Stimulated activated CD8-positive, alpha-beta memory T cell treated with anti-CD3 and anti-CD28 coated beads, Interleukin-7, amount 100 ng/mL, for 4 hours (primary cell): ENCODE measurements around the gene MUS81.
"Not testable (repeated sequence)": the region's sequence is repeated elsewhere in the genome, so short reads cannot be mapped to it uniquely, and the experiment has no call there.

ENCODE experiments used
- DNase-seq, 2 donors: peaks; one replicate each; pipeline ENCODE4 v3.0.0-alpha.2; 2020; ENCODE audit warnings: low read depth in 2 of 2

MUS81 gene, protein sequence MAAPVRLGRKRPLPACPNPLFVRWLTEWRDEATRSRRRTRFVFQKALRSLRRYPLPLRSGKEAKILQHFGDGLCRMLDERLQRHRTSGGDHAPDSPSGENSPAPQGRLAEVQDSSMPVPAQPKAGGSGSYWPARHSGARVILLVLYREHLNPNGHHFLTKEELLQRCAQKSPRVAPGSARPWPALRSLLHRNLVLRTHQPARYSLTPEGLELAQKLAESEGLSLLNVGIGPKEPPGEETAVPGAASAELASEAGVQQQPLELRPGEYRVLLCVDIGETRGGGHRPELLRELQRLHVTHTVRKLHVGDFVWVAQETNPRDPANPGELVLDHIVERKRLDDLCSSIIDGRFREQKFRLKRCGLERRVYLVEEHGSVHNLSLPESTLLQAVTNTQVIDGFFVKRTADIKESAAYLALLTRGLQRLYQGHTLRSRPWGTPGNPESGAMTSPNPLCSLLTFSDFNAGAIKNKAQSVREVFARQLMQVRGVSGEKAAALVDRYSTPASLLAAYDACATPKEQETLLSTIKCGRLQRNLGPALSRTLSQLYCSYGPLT

GRCh38 chr11:65860278-65861164 is at the start of gene MUS81:
Gene MUS81 (plus strand): TSS chr11:65860433. CDS start chr11:65860754, 321 bp downstream.
- DNase-seq, result peak; percentile 93

DNA sequence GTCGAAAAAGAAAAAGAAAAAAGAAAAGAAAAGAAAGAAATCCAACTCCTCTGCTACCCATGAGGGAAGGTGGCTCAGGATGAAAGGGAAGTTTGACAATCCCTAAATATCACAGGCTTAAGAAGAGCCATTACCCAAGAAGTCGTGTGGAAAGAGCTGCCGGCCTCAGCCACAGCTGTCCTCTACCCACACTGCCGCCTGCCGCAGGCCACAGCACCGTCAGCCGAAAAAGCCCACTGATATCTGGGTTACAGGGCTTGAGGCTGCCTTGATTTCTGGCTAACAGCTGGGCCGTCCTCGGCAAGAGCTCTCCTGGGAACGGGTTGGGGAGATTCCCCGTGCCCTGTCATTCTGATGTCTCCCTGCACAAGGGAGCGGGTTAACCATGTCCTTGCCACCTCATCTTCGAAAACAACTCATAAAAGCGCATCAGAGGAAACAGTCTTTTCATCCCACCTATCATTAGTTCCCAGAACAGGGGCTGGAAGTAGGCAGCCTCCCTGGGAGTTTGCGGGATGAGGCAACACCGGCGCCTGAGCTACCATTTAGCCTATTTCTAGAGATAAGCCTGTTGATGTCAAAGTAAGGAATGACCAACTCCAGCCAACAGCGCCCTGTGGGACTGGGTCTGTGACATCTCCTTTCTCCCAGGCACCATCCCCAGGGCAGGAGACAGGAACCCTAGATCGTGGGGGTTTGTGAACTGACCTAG is 48.3 kb upstream of the MUS81 start:
- no peak for DNase-seq

DNA sequence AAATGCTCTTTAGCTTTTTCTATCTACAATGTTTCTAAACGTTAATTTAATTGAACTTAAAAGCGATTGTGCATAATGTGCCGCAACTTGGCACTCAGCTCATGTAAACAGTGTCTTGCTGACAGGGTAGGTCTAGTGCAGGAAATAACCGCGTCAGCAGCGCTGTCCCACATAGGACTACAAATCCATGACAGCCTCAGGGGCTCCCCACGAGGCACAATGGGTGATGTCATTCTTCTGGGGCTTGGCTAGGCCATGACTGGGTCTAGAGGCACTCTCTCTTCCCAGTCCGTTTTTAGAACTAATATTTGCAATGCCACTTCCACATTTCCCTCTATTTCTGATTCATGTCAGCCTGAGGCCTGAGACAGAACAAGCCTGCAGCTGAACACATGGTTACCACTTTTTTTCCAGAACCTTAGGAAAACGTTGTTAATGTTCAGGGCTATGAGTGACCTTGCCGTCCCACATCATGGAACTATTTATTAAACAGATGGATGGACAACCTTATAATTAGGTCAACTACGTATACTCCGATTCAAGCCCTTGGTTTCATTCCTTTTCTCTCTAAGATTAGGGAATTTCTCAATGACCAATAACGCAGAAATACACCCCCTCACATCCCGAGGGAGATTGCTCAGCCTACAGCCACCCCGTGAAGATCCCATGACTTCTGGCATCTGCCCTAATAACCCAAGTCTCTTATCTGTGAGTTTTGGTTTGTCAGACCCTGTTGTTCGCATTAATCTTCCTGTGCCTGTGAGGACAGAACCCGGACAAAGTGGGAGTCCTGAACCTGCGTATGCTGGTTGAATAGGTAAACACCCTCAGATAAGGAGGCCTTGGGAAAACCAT is 45.9 kb upstream of the MUS81 start:
- no peak for DNase-seq

GRCh38 chr11:65814986-65815565 is 45.2 kb upstream of the MUS81 start:
- no peak for DNase-seq

DNA sequence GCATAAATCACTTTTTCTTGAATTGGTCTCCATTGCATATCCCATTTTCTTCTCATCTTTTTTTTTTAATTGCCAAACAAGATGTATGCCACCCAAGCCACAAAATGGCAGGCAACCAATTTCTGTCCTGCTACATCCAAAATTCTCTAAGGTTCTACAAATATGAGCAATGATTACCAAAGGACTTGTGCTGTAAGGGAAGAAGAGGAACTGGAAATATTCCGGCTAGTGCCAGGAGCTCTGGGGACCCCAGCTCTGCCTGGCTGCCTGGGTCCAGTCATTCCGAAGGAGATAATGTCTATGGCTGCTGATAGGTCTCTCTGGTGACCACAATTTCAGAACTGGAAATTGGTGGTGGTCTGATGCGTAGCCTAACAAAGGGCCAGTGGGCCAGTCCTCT is 43.5 kb upstream of the MUS81 start:
- no peak for DNase-seq

GRCh38 chr11:65817312-65817834 is 42.9 kb upstream of the MUS81 start:
- DNase-seq, result no peak

DNA sequence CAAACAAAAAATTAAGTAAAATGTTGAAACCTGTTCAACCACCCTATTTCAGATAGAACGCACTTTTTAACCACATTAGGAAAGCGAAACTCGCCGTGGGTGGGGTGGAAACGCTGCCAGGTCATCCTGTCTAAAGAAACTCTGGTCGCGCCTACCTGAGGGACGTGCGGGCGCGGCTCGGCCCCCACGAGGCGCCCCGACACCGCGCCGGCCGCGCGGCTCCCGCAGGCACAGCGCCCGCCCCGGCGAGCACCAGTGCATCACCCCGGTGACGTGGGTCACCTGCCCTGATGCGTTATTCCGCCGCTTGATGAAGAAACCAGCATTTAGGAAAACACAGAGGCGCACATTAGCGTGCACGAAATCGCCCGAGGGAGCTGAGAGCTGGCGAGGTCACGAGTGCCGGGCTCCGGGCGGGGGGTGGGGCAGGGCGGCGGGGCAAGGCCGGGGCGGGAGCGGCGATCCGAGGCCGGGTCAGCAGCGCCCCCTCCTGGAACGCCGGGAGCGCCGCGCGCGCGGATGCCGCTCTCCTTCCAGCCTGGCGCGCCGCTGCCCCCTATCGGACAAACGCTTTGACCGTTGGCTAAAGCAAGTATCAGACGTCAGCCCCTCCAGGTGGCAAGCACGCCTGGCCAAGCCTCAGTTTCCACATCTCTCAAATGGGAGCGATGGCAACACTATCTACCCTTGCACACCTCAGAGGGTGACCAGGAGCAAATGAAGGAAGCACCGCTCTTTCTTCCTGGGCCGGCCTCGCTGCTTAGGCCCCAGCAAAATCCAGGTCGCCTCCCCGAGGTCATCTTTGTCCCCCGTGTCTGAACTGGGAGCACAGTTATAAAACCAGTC is 42.2 kb upstream of the MUS81 start:
- DNase-seq, result peak; percentile 81 to 86

DNA sequence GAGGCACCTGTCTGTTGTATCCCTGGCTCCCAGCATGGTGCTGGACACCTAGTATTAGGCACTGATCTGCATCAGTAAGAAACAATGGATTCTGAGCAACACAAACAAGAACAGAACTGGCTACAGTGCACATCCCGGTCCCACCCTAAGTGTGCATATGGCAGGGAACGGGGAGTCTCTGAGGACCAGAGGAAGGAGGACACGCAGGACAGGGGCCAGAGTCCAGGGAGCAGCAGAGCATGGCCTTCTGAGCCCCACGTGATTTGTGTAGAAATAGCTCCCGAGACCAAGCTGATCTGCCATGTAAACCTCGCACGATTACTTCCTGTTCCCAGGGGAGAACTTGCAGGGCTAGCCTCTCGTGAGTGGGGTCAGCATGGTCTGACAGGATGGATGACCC is 39.1 kb upstream of the MUS81 start:
- no peak for DNase-seq

DNA sequence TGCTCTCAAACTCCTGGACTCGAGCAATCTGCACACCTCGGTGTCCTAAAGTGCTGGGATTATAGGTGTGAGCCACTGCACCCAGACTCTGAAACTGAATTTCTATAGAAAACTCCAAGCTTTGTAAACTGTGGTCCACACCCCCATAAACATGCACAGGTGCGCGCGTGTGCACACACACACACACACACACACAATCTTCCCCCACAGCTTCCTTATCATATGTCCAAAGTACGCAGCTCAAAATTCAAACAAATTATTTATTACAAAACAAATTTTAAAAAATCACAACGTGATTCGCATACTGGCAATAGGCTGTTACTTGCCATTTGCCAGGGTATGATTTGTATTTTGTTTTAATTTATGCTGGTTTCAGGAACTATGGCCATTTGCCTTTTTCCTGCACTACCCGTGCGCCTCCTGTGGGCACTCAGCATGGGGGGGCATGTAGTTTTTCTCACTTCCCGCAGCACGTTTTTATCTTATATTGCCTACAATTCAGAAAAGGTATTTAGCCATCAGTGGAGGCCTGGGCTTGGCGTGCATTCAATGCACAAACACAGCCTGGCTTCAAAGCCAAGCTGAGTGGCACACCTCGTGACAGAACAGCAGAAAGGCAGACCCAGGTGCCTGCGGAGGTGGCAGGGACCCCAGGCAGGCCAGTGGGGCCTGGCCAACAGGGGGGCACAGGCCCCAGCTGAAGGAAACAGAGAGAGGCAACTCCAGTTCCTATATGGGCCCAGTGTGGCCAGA is 37.3 kb upstream of the MUS81 start:
- no peak for DNase-seq

- no peak for DNase-seq
Measured at GRCh38 chr11:65826984-65827735, 33.1 kb upstream of the MUS81 start.

GRCh38 chr11:65829459-65829858 is 30.8 kb upstream of the MUS81 start:
- no peak for DNase-seq

- DNase-seq, result not testable (repeated sequence)
Measured at GRCh38 chr11:65832231-65832630, 28.0 kb upstream of the MUS81 start.

DNA sequence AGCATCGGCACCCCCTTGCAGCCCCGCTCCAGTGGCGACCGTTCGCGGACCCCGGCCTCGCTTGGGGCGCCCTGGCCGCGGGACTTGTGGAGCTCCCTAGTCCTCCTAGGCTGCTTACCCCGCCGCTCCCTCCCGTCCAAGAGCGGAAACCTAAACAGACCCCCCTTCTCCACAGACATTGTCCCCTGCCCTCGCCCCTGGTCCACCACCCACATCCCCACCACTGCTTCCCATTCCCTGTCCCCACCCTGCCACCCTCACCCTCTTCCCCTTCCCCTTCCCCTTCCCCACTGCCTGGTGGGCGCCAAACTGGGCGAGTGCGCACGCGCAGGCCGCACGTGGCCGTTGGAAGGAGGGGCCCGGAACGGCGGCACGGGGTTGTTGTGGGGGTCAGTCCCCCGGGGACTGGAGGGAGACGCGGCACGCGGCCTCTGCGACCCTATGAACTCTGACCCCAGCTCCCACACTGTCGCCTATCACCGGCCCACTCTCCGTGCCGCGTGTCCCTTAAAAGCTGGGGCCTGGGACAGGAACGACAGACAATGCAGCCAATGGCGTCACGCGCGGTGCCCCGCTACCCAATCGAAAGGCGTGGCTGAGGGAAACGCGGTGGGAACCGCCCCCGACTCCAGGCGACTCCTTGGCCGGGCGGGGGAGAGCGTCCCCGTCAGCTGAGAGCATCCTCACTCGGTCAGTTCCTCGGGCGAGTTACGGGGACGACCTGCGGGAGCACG is 26.8 kb upstream of the MUS81 start, which contains the start of gene SNX32:
Gene SNX32, plus strand, starts transcription at position 667 of the 734 bp plus-strand sequence. CDS start 103 bp downstream, outside the sequence.
- peak; percentile 92 to 93 for DNase-seq

GRCh38 chr11:65834202-65834601 is 26.0 kb upstream of the MUS81 start:
- DNase-seq, result no peak

- DNase-seq, result no peak
Measured at GRCh38 chr11:65842144-65842543, 18.1 kb upstream of the MUS81 start.

DNA sequence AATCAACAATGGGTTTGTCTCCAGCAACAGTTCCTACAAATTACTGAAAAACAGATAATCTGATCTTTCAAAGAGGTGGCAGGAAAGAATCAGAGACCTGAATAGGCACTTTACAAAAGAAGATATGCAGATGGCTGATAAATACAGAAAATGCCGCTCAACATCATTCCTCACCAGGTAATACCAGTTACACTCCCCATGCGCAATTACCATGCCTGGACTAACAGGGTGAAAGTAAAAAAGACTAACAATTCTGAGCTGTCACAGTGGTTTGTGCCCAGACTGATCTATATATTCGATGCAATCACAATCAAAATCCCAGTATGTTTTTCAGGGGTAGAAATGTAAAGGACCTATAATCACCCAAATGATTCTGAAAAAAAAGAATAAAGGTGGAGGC is 16.4 kb upstream of the MUS81 start:
- no peak for DNase-seq
